ENCODE results near the gene PHKA2. TPM values are rescaled to one million over a fixed set of nuclear protein-coding genes. Genes with fewer than 3 reads are reported as not detected.

Gene PHKA2
- total RNA-seq, 1 donor from 2014 or later: 16.6 TPM

GRCh38 chrX:18945483-18945882 lies 38.4 kb downstream of the PHKA2 start:
- TF ChIP-seq CTCF (IDR thresholded peaks at IDR 0.05; ENCODE audit: insufficient read depth, low read length, severe bottlenecking): no peak
- H3K4me3 ChIP-seq (ENCODE audit: low read depth, low read length): no peak overlapping the region
- peaks cover 1% of the 10 kb centered on the region for H3K36me3 ChIP-seq (ENCODE audit: control insufficient read depth, insufficient read depth, low read length)
- FAIRE-seq: no peak
- no peak for DNase-seq (ENCODE audit: low read depth)
- H3K27me3 ChIP-seq (ENCODE audit: control insufficient read depth, insufficient read depth, low read length): no peaks in the 10 kb centered on the region

GRCh38 chrX:18944482-18944881 lies 39.4 kb downstream of the PHKA2 start:
- TF ChIP-seq CTCF (IDR thresholded peaks at IDR 0.05; ENCODE audit: insufficient read depth, low read length, severe bottlenecking): no peak
- FAIRE-seq: peak; percentile 23
- Histone ChIP-seq H3K4me3 (ENCODE audit: low read depth, low read length) (no peak overlapping the region), H3K36me3 (ENCODE audit: control insufficient read depth, insufficient read depth, low read length) (no peaks in the 10 kb centered on the region), H3K27me3 (ENCODE audit: control insufficient read depth, insufficient read depth, low read length) (no peaks in the 10 kb centered on the region)
- DNase-seq (ENCODE audit: low read depth): no peak

- Histone ChIP-seq H3K4me3 (ENCODE audit: low read depth, low read length) (no peak overlapping the region), H3K36me3 (ENCODE audit: control insufficient read depth, insufficient read depth, low read length) (no peaks in the 10 kb centered on the region), H3K27me3 (ENCODE audit: control insufficient read depth, insufficient read depth, low read length) (no peaks in the 10 kb centered on the region)
- TF ChIP-seq CTCF (IDR thresholded peaks at IDR 0.05; ENCODE audit: insufficient read depth, low read length, severe bottlenecking): no peak
- FAIRE-seq: no peak
- no peak for DNase-seq (ENCODE audit: low read depth)
Observed at GRCh38 chrX:18941896-18942295, 42.0 kb downstream of the PHKA2 start.

- no peaks in the 10 kb centered on the region for H3K36me3 ChIP-seq (ENCODE audit: control insufficient read depth, insufficient read depth, low read length)
- no peak overlapping the region for H3K4me3 ChIP-seq (ENCODE audit: low read depth, low read length)
- DNase-seq (ENCODE audit: low read depth) (no peak), FAIRE-seq (no peak)
- H3K27me3 ChIP-seq (ENCODE audit: control insufficient read depth, insufficient read depth, low read length): no peaks in the 10 kb centered on the region
- no peak for TF ChIP-seq CTCF (IDR thresholded peaks at IDR 0.05; ENCODE audit: insufficient read depth, low read length, severe bottlenecking)
Observed at GRCh38 chrX:18938710-18939109, 45.2 kb downstream of the PHKA2 start.

GRCh38 chrX:18937173-18937572 lies 46.7 kb downstream of the PHKA2 start:
- no peak for TF ChIP-seq CTCF (IDR thresholded peaks at IDR 0.05; ENCODE audit: insufficient read depth, low read length, severe bottlenecking)
- Histone ChIP-seq H3K36me3 (ENCODE audit: control insufficient read depth, insufficient read depth, low read length) (no peaks in the 10 kb centered on the region), H3K4me3 (ENCODE audit: low read depth, low read length) (no peak overlapping the region), H3K27me3 (ENCODE audit: control insufficient read depth, insufficient read depth, low read length) (no peaks in the 10 kb centered on the region)
- DNase-seq (ENCODE audit: low read depth): no peak
- FAIRE-seq: no peak

GRCh38 chrX:18935893-18936292 lies 48.0 kb downstream of the PHKA2 start:
- Histone ChIP-seq H3K27me3 (ENCODE audit: control insufficient read depth, insufficient read depth, low read length) (no peaks in the 10 kb centered on the region), H3K4me3 (ENCODE audit: low read depth, low read length) (no peak overlapping the region), H3K36me3 (ENCODE audit: control insufficient read depth, insufficient read depth, low read length) (no peaks in the 10 kb centered on the region)
- TF ChIP-seq CTCF (IDR thresholded peaks at IDR 0.05; ENCODE audit: insufficient read depth, low read length, severe bottlenecking): no peak
- FAIRE-seq (no peak), DNase-seq (ENCODE audit: low read depth) (no peak)

Measured in bronchial epithelial cell (primary cell).